ENCODE measurements around the gene CRYBB1.

DNA sequence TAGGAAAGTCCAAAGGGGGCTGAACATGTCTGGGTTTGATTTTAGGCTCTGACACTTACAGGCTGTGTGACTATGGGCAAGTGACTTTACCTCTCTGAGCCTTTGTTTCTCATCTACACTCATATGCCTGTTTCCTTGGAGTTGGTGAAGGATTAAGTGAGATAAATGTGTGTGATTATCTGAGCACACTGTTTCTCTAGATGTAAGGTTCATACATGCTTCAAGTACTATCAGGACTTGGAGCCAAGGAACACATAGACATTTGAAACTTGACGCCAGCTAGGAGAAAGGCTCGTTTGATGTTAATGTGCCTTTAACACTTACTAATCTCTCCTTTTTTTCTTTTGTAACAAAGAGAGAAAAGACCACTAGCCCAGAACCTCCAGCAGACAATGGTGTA, 9.7 kb downstream of the CRYBB1 start:
- TF ChIP-seq, protein P1, sequence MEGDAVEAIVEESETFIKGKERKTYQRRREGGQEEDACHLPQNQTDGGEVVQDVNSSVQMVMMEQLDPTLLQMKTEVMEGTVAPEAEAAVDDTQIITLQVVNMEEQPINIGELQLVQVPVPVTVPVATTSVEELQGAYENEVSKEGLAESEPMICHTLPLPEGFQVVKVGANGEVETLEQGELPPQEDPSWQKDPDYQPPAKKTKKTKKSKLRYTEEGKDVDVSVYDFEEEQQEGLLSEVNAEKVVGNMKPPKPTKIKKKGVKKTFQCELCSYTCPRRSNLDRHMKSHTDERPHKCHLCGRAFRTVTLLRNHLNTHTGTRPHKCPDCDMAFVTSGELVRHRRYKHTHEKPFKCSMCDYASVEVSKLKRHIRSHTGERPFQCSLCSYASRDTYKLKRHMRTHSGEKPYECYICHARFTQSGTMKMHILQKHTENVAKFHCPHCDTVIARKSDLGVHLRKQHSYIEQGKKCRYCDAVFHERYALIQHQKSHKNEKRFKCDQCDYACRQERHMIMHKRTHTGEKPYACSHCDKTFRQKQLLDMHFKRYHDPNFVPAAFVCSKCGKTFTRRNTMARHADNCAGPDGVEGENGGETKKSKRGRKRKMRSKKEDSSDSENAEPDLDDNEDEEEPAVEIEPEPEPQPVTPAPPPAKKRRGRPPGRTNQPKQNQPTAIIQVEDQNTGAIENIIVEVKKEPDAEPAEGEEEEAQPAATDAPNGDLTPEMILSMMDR (IDR thresholded peaks at IDR 0.05; ENCODE audit: low read depth, low read length) = no peak
- no peak for TF ChIP-seq EZH2phosphoT487 (IDR thresholded peaks at IDR 0.05; ENCODE audit: low read depth)
